Neural cell (in vitro differentiated cells): ENCODE data around the gene OXSR1. TPM values are rescaled to one million over a fixed set of nuclear protein-coding genes. Genes with fewer than 3 reads are reported as not detected.

Experiments used
- H2AFZ ChIP-seq: fragments of 200-600, 300-800 bp; sonication (generic), shearing (Covaris generic); 2 replicates; pipeline ENCODE4 v1.6.0; 2014; ENCODE audit warnings: low read depth, mild to moderate bottlenecking, antibody characterized with exemption, low read length, moderate library complexity
- H3F3A ChIP-seq: fragments of 200-600 bp; shearing (Covaris generic); 2 replicates; pipeline ENCODE4 v1.6.1; 2016; ENCODE audit warnings: mild to moderate bottlenecking, moderate library complexity, mixed read lengths, antibody characterized with exemption, low read length; ENCODE audit not compliant: insufficient read depth, poor library complexity, severe bottlenecking
- H3K27ac ChIP-seq: fragments of 200-600, 300-800 bp; sonication (generic), shearing (Covaris generic); 2 replicates; pipeline ENCODE4 v1.5.1; 2014; ENCODE audit warnings: mild to moderate bottlenecking, low read length, moderate library complexity
- H3K27me3 ChIP-seq: fragments of 300-800, 200-600 bp; sonication (generic), shearing (Covaris generic); 2 replicates; pipeline ENCODE4 v1.6.0; 2014; ENCODE audit warnings: mild to moderate bottlenecking, low read depth, low read length, moderate library complexity; ENCODE audit not compliant: insufficient read depth
- H3K36me3 ChIP-seq: fragments of 300-800, 200-600 bp; sonication (generic), shearing (Covaris generic); 2 replicates; pipeline ENCODE4 v1.5.1; 2014; ENCODE audit warnings: mild to moderate bottlenecking, antibody characterized with exemption, low read length, moderate library complexity; ENCODE audit not compliant: insufficient read depth
- H3K4me2 ChIP-seq: fragments of 300-800, 200-600 bp; sonication (generic), shearing (Covaris generic); 2 replicates; pipeline ENCODE4 v1.6.0; 2014; ENCODE audit warnings: mild to moderate bottlenecking, low read length
- H3K4me3 ChIP-seq: fragments of 300-800, 200-600 bp; sonication (generic), shearing (Covaris generic); 2 replicates; pipeline ENCODE4 v1.5.1; 2014; ENCODE audit warnings: mild to moderate bottlenecking, low read length, moderate library complexity
- H3K79me2 ChIP-seq: fragments of 200-600 bp; shearing (Covaris generic); replicated peaks from 2 replicates; pipeline ENCODE4 v1.6.0; 2014; ENCODE audit warnings: mild to moderate bottlenecking, low read length, moderate library complexity; ENCODE audit not compliant: insufficient read depth
- H3K9ac ChIP-seq: fragments of 300-800, 200-600 bp; sonication (generic), shearing (Covaris generic); 2 replicates; pipeline ENCODE4 v1.6.1; 2016; ENCODE audit warnings: mild to moderate bottlenecking, low read length, mixed read lengths
- H3K9me2 ChIP-seq: fragments of 200-600 bp; shearing (Covaris generic); 2 replicates; pipeline ENCODE4 v1.6.1; 2016; ENCODE audit warnings: mild to moderate bottlenecking, low read length, mixed read lengths; ENCODE audit not compliant: insufficient read depth
- H3K9me3 ChIP-seq: fragments of 200-600, 300-800 bp; sonication (generic), shearing (Covaris generic); 2 replicates; pipeline ENCODE4 v1.6.1; 2016; ENCODE audit warnings: mild to moderate bottlenecking, mixed run types, low read length, moderate library complexity, mixed read lengths
- H4K20me1 ChIP-seq: fragments of 200-600 bp; shearing (Covaris generic); 2 replicates; pipeline ENCODE4 v1.6.1; 2016; ENCODE audit warnings: mild to moderate bottlenecking, mixed run types; ENCODE audit not compliant: insufficient read depth
- CTCF ChIP-seq: fragments of 450-650 bp; IDR thresholded peaks from 2 replicates; pipeline ENCODE4 v1.5.1; 2014; ENCODE audit warnings: antibody characterized with exemption, mild to moderate bottlenecking, moderate library complexity; ENCODE audit not compliant: poor library complexity, severe bottlenecking
- EP300 ChIP-seq: fragments of 450-650 bp; conservative IDR thresholded peaks from 2 replicates; pipeline ENCODE4 v1.6.1; 2014; ENCODE audit warnings: antibody characterized with exemption, mild to moderate bottlenecking, moderate library complexity; ENCODE audit not compliant: poor library complexity, severe bottlenecking
- EZH2 ChIP-seq: fragments of 200-600, 300-800 bp; shearing (Covaris generic), sonication (generic); IDR thresholded peaks from 2 replicates; pipeline ENCODE4 v1.6.1; 2014; ENCODE audit warnings: antibody characterized with exemption, low read length, borderline replicate concordance, mild to moderate bottlenecking; ENCODE audit not compliant: insufficient read depth, poor library complexity, severe bottlenecking
- MXI1 ChIP-seq: fragments of 450-650 bp; conservative IDR thresholded peaks from 2 replicates; pipeline ENCODE4 v1.6.1; 2014; ENCODE audit warnings: antibody characterized with exemption, mild to moderate bottlenecking; ENCODE audit not compliant: poor library complexity, severe bottlenecking
- POLR2AphosphoS5 ChIP-seq: IDR thresholded peaks from 2 replicates; pipeline ENCODE4 v1.6.1; 2012
- RAD21 ChIP-seq: fragments of 450-650 bp; conservative IDR thresholded peaks from 2 replicates; pipeline ENCODE4 v1.6.1; 2014; ENCODE audit warnings: antibody characterized with exemption, mild to moderate bottlenecking, moderate library complexity
- REST ChIP-seq: IDR thresholded peaks from 2 replicates; pipeline ENCODE4 v1.6.1; 2012; ENCODE audit warnings: borderline replicate concordance
- SMC3 ChIP-seq: fragments of 450-650 bp; conservative IDR thresholded peaks from 2 replicates; pipeline ENCODE4 v1.6.1; 2014; ENCODE audit warnings: antibody characterized with exemption, mild to moderate bottlenecking, moderate library complexity; ENCODE audit not compliant: poor library complexity
- TAF1 ChIP-seq: IDR thresholded peaks from 2 replicates; pipeline ENCODE4 v1.6.1; 2012; ENCODE audit warnings: low read depth
- polyA plus RNA-seq: library from polyadenylated mRNA; depleted of rRNA; stranded (reverse); fragments of >200 nt; gene quantifications from 2 replicates; pipeline ENCODE4 v1.2.3, GENCODE V29; 2014

Gene OXSR1
- polyA plus RNA-seq, 1 donor from 2014 or later = 50.8 TPM

DNA sequence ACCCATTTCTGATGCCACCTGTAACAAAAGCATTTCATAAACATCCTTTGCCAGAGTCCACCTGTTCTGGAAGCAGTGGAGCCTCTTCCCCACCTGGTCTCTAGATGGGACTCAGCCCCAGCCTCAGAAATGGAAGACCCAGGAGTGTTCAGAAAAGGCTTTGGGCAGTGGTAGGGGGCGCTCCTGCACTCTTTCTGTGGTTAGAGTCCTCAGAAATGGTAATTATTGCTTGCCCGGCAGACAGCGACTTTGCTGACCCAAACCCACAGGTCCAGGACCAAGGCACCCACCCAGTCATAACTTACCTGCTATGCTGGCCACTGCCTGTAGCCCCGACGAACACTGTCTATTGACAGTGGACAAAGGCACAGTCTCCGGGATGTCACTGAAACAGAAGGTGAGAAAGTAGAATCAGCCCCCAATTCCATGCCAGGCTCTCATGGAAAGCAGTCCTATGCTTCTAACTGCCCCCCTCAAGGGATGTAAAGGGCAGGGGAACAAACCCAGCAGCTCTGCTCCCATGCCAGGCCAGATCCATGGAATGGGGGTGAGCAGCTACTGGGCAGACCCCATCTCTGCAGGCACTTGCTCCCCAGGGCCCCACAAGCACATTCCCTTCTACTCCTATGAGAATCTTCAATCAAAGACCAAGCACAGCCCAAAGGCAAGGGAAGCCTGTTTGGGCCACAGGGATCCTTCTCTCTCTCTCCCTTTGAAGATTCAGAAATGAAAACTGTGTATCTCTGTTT, 33.5 kb upstream of the OXSR1 start:
- H3K4me3 ChIP-seq = no peak overlapping the region
- H3K27ac ChIP-seq = no peak overlapping the region
- H3K36me3 ChIP-seq = no peaks in the 10 kb centered on the region
- no peaks in the 10 kb centered on the region for H4K20me1 ChIP-seq
- H3F3A ChIP-seq = no peaks in the 10 kb centered on the region
- H3K9ac ChIP-seq = no peak overlapping the region
- TF ChIP-seq REST = no peak
- no peak for TF ChIP-seq MXI1
- no peak for TF ChIP-seq RAD21
- TF ChIP-seq POLR2AphosphoS5 = no peak
- TF ChIP-seq SMC3 = no peak
- TF ChIP-seq EP300 = no peak
- TF ChIP-seq EZH2 = no peak
- no peak for TF ChIP-seq CTCF
- no peak for TF ChIP-seq TAF1
- no peaks in the 10 kb centered on the region for H3K9me3 ChIP-seq
- H2AFZ ChIP-seq = no peak overlapping the region
- H3K4me2 ChIP-seq = no peak overlapping the region
- H3K79me2 ChIP-seq = peaks cover 7% of the 10 kb centered on the region
- H3K9me2 ChIP-seq = no peaks in the 10 kb centered on the region
- H3K27me3 ChIP-seq = no peaks in the 10 kb centered on the region

- Histone ChIP-seq H3F3A (no peaks in the 10 kb centered on the region), H3K36me3 (no peaks in the 10 kb centered on the region), H3K4me2 (no peak overlapping the region)
Measured at GRCh38 chr3:38133209-38133556, 32.2 kb upstream of the OXSR1 start.

More at GRCh38 chr3:38133209-38133556, 32.2 kb upstream of the OXSR1 start:
- H3K9ac ChIP-seq = no peak overlapping the region
- H3K27me3 ChIP-seq = peaks cover 4% of the 10 kb centered on the region
- no peak overlapping the region for H2AFZ ChIP-seq
- no peaks in the 10 kb centered on the region for H4K20me1 ChIP-seq
- no peaks in the 10 kb centered on the region for H3K9me3 ChIP-seq
- TF ChIP-seq SMC3 (no peak), POLR2AphosphoS5 (no peak), RAD21 (no peak), EZH2 (no peak)
- peaks cover 7% of the 10 kb centered on the region for H3K79me2 ChIP-seq
- H3K27ac ChIP-seq = no peak overlapping the region
- H3K4me3 ChIP-seq = no peak overlapping the region
- no peaks in the 10 kb centered on the region for H3K9me2 ChIP-seq
